HG03045 (cell line): ENCODE data around the gene HS3ST5.
"Not testable (repeated sequence)": the region's sequence is repeated elsewhere in the genome, so short reads cannot be mapped to it uniquely, and the experiment has no call there.

Source experiments
- ATAC-seq: cut with Tn5 transposase; IDR thresholded peaks from one replicate; pipeline ENCODE4 v1.9.1; 2021; ENCODE audit warnings: mild to moderate bottlenecking, moderate library complexity; ENCODE audit not compliant: unreplicated experiment

The HS3ST5 gene

DNA sequence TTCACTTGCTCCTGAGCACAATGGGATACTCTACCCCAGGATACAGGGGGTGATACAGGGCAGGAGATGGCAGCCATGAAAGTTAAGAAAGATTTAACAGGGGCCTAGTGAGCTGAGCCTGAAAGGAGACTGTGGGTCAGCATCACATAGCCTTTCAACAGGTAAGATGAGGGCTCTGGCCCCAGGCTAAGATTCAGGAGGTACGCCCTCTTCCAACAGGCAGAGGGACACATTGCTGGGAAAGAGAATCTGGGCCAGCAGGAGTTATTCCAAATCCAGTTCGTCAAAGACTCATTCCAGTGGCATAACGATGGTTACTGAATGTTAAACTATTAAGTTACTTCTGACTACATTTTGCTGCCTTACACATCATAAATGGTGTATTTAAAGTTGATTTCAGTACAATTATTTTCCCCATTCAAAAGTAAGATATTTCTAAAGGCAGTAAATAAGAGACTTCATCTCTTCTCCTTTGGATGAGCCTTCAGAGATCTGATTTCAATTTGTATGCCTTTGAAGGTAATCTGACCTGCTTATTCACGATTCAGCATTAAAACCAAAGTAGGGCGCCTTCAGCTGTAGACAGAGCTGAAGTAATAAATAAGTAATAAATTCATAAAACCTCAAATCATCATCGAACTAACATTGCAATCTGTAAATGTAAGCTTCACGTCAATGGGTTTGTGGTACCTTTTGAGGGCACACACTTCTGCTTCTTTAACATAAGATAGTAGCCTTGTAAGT is 62.4 kb downstream of the HS3ST5 start:
- ATAC-seq: no peak

DNA sequence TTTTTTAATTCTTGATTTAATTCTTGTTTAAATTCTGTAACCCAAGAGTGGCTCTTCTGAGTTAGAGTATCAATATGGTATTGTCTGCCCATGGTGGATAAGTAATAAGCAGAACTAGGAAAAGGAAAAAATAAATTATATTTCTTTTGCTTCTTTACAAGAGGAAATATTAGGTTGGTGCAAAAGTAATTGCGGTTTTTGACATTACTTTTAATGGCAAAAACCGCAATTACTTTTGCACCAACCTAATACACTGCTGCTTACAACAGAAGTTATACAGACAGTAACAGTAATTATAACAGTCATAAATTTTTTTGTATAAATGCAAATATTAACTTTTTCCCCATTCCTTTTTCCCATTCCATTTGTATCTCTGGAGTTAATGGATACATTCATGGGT is 65.6 kb downstream of the HS3ST5 start:
- ATAC-seq: no peak

DNA sequence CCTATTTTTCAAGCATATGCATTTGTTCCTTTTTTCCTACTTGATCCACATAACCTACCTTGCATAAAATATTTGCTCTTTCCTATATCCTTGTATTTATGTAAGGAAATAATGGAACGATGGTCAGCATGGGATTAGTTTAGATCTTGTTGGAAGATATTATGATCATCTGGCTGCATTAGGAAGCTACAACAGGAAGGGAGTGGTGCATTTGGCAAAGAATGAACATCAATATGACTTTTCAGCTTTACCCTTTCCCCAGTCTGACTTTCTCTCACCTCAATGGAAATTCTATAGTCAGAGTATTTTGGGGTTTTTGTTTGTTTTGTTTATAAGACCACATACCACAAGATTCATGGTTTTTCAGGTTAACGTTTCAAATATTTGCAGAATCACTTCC is 66.0 kb downstream of the HS3ST5 start:
- no peak for ATAC-seq

DNA sequence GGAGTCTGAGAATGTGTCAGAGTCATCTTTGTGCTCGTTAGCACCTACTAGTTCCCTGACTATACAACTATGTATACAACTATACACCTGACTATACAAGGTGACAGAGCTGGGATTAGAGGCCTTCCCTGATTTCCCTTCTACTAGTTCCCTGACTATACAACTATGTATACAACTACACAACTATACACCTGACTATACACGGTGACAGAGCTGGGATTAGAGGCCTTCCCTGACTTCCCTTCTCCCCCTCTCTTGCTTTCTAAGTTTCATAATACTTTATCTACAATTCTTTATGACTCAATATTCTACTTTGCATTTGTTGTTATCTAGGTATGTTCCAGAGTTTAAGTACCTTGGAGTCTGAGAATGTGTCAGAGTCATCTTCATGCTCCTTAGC is 68.0 kb downstream of the HS3ST5 start:
- no peak for ATAC-seq

DNA sequence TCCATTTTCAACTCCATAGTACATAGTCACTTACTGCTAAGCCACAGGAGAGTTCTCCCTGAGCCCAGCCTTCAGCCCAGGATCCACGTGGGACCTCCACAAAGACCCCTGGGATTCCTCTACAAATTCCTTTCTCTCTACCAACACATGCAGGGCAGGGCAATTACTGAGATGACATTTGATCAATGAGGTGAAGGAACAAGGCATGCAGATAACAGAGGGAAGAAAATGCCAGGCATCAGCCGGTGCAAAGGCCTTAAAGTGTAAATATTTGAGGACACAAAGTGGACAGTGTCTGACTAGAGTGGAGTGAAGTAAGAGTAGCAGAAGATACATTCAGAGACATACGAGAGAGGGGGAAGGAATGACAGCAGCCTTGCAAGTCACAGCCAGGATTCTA is 70.2 kb downstream of the HS3ST5 start:
- no peak for ATAC-seq

DNA sequence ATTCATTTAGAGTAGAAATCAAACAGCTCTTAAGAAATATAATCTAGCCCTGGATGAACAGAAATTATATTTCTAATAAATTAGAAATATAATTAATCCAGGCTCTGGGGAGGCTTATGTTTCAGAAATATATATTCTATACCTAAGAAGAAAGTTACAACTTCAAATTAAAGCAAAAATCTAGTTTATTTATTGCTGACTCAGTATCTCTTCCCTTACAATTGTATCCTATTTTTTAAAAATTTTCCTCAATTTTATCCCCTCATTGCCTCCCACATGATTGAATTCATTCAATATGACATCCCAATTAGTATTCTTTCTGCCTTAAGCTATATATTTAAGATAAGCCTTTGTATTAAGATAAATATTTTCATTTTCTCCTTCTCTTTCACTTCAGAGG is 71.4 kb downstream of the HS3ST5 start:
- no peak for ATAC-seq

DNA sequence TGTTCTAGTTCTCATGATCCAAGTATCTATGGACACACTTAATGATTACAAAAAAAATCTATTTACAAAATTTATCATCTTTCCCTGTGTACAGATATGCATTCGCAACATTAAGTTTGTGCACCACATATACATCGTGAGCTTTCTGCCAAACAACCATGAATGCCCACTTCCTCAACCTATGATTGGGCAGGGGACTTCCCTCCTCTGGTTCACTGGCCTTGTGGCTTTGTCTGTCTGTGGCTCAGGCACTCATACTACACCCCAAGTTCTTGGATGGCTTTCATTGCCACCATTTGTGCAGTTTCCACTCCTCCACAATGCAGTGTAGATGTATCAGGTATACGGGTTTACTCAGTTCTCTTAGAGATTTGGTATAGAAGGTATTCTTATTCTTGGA is 74.9 kb downstream of the HS3ST5 start:
- ATAC-seq: no peak

DNA sequence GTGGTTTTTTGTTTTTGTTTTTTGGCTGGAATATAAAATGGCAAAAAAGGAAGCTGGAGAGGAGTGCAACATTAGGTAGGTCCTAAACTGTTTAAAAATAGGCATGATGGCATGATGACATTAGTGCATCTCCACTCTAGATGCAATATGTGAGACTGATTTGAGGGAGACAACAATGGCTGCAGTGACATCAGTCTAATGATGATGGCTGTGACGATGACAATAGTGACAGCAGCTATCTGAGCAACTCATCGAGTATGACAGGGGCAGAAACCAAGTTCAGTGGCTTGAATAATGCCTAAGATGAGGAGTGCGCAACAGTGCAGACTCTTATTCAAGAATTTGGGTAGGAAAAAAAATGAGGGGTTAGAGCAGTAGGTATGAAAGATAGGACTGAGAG is 82.0 kb downstream of the HS3ST5 start:
- ATAC-seq: no peak

DNA sequence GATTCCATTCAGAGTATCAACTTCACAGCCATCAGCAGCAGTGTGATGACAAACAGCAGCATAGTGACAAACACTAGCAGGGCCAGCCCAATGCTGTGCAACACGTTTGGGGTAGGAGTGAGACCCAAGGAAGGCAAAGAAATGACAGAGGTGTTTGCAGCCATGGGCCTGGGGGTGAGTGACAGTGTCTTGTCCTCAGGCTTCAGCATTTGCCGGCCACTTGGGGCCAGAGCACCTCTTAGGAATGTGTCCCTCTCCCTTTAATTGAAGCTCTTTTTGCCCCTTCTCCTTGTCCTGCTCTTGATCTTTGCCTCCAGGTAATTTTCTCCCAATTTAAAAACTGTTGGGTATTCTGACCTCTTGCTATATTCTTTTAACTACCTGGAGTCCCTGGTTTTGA is 84.4 kb downstream of the HS3ST5 start:
- ATAC-seq: no peak

DNA sequence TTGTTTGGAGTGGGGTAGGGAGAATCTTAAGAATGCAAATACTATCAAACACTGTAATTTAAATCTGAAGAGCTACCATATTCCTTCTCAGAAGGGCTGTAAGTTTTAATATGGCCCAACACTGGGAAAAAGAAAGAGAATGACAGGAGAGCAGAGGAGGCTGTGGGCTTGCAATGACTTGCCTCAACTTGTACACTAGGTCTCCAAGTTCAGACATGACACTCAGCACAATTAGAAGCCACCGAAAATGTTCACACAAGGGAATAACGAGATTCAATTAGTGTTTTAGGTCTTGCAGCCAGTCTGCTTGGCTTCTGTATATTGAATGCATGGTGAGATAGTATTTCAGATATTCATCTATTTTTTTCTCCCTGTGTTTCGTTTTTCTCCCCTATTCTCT is 89.4 kb downstream of the HS3ST5 start:
- no peak for ATAC-seq

DNA sequence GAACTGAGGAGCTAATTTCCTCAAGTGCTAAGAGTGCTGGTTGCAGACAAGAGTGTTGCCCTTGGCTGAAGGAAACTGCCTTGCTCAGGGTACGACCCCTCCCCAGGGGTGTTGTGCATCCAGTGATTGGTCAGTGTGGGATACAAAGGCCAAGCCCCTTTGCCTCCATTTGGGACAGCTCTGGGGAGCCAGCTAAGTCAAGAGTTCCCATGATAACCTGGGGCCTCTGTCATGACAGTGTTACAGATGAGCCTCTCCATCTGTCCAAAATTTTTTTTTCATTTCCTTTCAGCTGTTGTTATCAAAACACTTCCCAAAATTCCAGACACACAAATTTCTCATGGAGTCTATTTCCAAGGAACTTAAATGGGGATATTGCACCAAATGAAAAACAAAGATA is 93.3 kb downstream of the HS3ST5 start:
- ATAC-seq: no peak

DNA sequence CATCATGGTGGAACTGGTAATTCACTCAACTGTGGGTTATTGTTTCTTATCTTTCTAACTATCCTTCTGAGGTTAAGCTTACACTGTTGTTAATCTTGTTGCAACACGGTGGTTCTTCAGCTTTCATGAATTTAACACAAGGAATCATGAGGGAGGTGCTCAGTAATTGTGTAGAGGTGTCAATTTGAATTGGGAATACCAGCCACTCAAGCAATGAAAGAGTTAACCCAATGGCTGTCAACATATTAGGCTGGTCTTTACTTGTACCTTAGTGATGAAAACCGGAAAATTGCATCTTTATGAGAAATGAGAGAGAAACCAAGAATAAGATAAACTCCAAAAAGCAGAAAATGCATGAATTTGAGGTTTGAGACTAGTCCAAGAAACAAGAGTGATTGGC is 95.7 kb downstream of the HS3ST5 start:
- ATAC-seq: no peak

DNA sequence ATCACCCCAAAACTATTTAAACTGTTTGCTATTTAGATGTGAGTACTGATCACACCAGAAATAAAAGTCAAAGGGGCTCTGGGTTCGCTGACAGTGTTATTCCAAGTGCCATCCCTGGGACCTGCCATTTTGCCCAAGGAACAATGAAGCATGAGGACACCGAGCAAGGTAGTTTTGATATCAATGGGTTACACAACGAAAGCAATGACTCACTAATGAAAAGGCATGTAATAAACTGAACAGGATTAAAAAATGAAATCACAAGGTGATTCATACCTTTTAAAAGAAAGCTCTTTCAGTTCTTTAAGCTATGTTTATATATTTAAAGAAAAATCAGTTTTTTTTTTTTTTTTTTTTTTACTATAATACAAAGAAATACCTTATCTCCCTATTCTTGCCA is 102.0 kb downstream of the HS3ST5 start:
- no peak for ATAC-seq

DNA sequence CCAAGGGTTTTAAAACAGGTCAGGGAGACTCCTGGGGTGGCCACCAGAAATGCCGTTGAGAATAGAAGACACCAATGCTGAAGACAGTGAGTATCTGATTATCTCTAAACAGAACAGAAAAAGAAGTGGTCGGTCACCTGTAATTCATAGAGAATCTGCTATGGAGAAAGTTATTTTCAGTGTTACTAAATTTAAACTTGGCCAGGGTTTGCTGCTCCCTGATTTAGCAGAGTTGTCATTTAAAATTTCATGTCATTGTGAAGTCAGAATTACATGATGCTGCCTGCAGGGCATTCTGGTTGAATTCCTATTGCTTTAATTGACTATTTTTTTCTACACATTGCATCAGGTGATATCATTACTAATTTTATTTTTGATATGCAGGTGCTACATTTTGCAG is 114.1 kb downstream of the HS3ST5 start:
- ATAC-seq: no peak

DNA sequence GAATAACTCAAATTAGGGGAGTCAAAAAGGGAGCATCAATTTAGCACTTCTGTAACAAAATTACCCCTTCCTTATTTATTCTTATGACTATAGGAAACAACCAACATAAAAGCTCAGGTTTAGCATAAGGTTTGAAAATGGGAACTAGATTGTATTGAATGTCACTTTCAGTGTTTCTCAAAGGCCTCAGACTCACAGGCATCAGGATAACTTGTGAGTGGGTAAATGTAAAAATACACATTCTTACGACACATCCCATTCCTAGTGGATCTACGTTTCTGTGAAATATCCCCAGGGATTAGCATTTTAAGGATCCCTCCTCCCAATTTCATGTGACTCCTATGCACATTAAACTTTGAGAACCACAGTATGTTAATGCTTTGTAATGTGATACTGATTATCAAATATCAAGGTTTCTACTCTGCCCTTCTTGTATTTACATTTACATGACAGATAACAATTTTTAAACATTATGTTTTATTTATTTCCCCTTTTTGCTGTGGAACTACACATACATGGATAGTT is 114.8 kb downstream of the HS3ST5 start:
- ATAC-seq: no peak

DNA sequence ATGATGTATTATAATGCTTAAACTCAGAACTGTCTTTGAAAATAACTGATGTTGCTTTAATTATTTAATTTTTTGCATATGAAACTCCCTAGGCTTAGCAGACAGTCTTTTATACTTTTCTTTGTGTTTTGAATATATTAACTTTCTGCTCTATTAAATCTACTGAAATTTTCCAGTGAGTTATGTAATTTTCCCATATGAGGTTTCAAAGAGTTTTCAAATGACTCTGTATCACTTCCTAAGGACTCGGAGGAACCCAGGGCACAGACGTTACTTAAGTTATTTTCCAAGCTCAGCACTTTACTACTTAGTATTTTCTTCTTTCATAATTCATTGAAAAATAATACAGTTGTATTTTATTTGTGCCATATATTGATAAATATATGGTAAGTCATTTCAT is 122.6 kb downstream of the HS3ST5 start:
- no peak for ATAC-seq

DNA sequence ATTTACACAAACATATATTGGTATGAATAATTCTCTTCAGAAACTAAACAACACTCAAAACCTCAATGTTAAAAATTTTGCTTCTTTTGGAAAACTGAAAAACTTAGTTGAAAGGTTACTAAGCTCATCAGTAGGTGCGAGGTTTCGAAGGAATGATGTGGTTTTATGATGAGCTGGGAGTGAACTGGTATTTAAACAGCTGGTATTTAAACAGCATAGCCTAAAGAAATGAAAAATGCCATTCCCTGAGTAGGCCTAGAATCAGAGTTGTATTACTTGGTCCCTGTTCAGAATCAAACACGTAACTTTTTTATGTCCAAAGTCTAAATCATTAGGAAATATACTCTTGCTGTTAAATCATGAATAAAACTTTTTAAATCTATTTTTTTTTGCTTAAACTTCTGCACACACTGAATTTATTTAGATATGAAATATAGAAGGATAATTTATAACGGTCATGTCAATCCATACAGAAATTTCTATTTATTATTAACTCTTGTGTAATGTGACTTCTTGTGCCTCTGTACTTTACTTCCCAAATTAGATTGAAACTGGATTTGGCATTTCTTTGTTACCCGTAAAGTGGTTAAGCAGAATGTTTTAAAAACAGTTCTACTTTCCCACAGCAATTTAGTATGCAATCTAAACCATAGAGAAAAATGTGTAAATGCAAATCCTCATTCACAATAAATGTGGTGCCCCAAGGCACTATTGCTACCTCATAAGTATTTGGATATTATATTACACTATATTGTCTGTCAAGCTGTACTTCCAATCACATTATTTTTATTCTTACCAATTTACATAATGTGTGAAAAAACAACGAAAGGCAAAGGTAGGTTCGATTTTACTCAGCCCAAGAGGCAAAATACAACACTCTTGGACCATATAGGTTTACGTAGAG is 124.1 kb downstream of the HS3ST5 start:
- ATAC-seq: no peak

DNA sequence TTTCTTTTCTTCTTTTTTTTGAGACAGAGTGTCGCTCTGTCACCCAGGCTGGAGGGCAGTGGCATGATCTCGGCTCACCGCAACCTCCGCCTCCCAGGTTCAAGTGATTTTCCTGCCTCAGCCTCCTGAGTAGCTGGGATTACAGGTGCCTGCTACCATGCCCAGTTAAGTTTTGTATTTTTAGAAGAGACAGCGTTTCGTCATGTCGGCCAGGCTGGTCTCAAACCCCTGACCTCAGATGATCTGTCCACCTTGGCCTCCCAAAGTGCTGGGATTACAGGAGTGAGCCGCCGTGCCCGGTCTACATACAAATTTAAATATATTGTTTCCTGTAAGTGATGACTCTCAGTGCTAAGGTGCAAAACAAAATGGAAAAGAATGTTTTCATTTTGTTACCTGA is 124.8 kb downstream of the HS3ST5 start:
- not testable (repeated sequence) for ATAC-seq

DNA sequence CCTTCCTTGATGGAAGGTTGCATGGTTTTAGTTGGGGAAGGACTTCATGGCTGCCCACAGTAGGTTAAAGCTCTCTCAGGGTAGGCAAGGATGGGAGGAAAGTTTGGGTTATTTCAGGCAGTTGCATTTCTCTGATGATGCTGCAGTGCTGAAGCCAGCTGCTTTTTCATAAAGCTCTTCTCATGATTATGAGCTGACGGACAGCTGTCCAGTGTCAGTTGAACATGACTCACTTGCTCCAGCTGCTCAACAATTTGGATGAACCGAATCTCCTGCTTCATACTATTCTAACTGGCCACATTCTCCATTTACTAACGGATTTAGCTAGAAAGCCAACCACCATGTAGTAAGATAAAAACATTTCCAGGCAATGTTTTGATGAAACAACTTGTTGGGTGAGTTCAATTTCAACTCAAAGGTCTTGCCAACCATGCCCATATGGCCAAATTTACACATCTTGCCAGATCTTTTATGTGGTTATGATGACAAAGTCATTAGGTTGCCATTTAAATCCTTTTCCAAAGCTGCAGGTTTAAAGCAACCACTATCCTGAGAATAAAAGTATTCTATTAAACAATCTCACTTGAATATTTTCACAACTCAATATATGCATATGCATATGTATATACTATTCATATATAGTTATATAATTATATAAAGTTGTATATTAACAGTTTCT is 125.9 kb downstream of the HS3ST5 start:
- no peak for ATAC-seq

DNA sequence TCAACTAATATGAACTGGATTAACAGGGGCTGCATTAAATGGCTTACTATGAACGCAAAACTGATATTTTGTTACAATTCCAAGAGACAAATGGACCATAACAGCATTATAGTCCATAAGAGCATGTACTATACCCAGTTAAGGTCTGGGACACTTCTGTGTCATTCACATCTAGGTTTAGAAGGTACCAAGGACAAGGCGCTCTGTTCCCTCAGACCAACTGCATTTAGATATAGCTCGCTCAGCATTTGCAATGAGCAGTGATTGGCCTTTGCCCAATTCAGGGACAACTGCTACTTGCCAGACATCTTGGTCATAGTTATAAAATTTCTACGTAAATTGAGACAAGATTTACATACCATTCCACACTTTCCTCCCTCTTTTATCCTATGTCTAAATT is 132.4 kb downstream of the HS3ST5 start:
- ATAC-seq: no peak

DNA sequence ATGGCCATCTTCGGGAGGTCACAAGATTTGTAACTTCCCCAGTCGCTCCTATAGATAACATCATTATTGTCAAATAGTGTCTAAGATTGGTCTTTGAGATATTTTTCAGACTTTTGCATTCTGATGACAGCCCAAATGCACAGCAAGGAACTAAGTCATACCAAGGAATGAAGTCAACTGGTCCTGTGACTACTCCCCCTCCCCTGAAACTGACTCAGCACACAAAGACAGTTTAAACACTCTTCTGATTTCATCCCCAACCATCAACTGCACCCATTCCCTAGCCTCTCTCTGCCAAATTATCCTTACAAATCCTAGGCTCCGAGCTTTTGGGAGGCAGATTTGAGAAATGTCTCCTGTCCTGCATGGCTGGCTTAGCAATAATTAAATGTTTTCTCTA is 139.4 kb downstream of the HS3ST5 start:
- ATAC-seq: no peak

DNA sequence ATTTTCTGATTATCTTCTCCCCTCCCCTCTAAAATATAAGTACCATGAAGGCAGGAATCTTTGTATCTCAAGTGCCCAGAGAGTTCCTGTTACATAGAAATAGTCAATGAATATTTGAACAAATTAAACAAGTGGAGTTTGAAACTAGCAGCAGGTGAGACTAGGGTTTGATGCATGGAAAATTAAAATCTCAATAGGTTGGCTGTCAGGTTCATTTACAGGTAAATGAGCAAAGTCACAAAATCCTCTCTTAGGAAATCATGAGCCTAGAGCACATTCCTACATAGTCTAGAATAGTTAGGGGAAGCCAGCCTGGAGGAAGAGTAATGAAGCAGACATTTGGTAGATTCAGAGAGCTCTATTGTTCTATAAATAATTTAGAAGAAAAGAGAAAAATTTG is 140.4 kb downstream of the HS3ST5 start:
- no peak for ATAC-seq
